Muscle layer of colon (tissue), 2 donors: ENCODE measurements around the gene KIF3A.

ENCODE experiments used
- H3K27ac ChIP-seq: one replicate; pipeline ENCODE4 v1.7.0; 2013; ENCODE audit warnings: low read depth, mild to moderate bottlenecking, low read length, moderate library complexity
- H3K27me3 ChIP-seq, 2 donors: one replicate each; pipeline ENCODE4 v1.7.0; 2013; ENCODE audit warnings: low read length in 2 of 2, mild to moderate bottlenecking in 2 of 2; ENCODE audit not compliant: insufficient read depth in 2 of 2, control insufficient read depth in 1 of 2
- H3K36me3 ChIP-seq: one replicate; pipeline ENCODE4 v1.7.0; 2013; ENCODE audit warnings: mild to moderate bottlenecking, low read length; ENCODE audit not compliant: insufficient read depth
- H3K4me1 ChIP-seq: one replicate; pipeline ENCODE4 v1.7.0; 2013; ENCODE audit warnings: mild to moderate bottlenecking, low read length; ENCODE audit not compliant: insufficient read depth
- H3K4me3 ChIP-seq, 2 donors: one replicate each; pipeline ENCODE4 v1.7.0; 2013; ENCODE audit warnings: low read length in 2 of 2, low read depth in 1 of 2, mild to moderate bottlenecking in 1 of 2, moderate library complexity in 1 of 2
- H3K9ac ChIP-seq: one replicate; pipeline ENCODE4 v1.7.0; 2013; ENCODE audit warnings: low read length
- H3K9me3 ChIP-seq: one replicate; pipeline ENCODE4 v1.7.0; 2013; ENCODE audit warnings: mild to moderate bottlenecking, low read length
- donor health status: abdominal sarcoma.
- donor health status: Adenocarcinoma of cecum.

The KIF3A gene

GRCh38 chr5:132651838-132652469 lies 85.4 kb downstream of the KIF3A start:
- Histone ChIP-seq H3K9ac (no peak overlapping the region), H3K27ac (no peak overlapping the region), H3K4me1 (peaks cover 8% of the 10 kb centered on the region), H3K27me3 (peaks cover 11 to 28% of the 10 kb centered on the region in 2 donors), H3K4me3 (no peak overlapping the region), H3K9me3 (no peaks in the 10 kb centered on the region), H3K36me3 (no peaks in the 10 kb centered on the region)

GRCh38 chr5:132648355-132648754 lies 89.0 kb downstream of the KIF3A start:
- no peaks in the 10 kb centered on the region for H3K4me1 ChIP-seq
- H3K27me3 ChIP-seq: peaks cover 0 to 2% of the 10 kb centered on the region in 2 donors
- no peak overlapping the region for H3K4me3 ChIP-seq
- H3K36me3 ChIP-seq: peaks cover under 1% of the 10 kb centered on the region
- H3K9ac ChIP-seq: no peak overlapping the region
- H3K27ac ChIP-seq: no peak overlapping the region
- H3K9me3 ChIP-seq: no peaks in the 10 kb centered on the region

GRCh38 chr5:132647473-132647872 lies 89.9 kb downstream of the KIF3A start:
- H3K36me3 ChIP-seq: peaks cover 6% of the 10 kb centered on the region
- H3K9me3 ChIP-seq: no peaks in the 10 kb centered on the region
- H3K27me3 ChIP-seq: no peaks in the 10 kb centered on the region
- H3K9ac ChIP-seq: no peak overlapping the region
- no peak overlapping the region for H3K4me3 ChIP-seq
- no peak overlapping the region for H3K27ac ChIP-seq
- H3K4me1 ChIP-seq: no peaks in the 10 kb centered on the region

- H3K27ac ChIP-seq: no peak overlapping the region
- no peak overlapping the region for H3K4me3 ChIP-seq
- H3K4me1 ChIP-seq: no peaks in the 10 kb centered on the region
- no peaks in the 10 kb centered on the region for H3K9me3 ChIP-seq
- peaks cover 11% of the 10 kb centered on the region for H3K36me3 ChIP-seq
- no peaks in the 10 kb centered on the region for H3K27me3 ChIP-seq
- H3K9ac ChIP-seq: no peak overlapping the region
These were observed 90.6 kb downstream of the KIF3A start for GRCh38 chr5:132646583-132647266.

- Histone ChIP-seq H3K4me3 (no peak overlapping the region), H3K36me3 (peaks cover 34% of the 10 kb centered on the region), H3K27me3 (no peaks in the 10 kb centered on the region), H3K9ac (no peak overlapping the region), H3K27ac (no peak overlapping the region), H3K9me3 (no peaks in the 10 kb centered on the region), H3K4me1 (no peaks in the 10 kb centered on the region)
These were observed 93.2 kb downstream of the KIF3A start for GRCh38 chr5:132644177-132644576.
